Naive B cell (primary cell): ENCODE data around the gene GLO1. TPM values are rescaled to one million over a fixed set of nuclear protein-coding genes. Genes with fewer than 3 reads are reported as not detected.

Experiments
- ATAC-seq, 2 donors: fragments of 150-1000 bp; cut with Tn5 transposase; 2 replicates each; pipeline ENCODE4 v1.10.0; 2021; ENCODE audit warnings: low read depth in 2 of 2, mild to moderate bottlenecking in 2 of 2, moderate library complexity in 2 of 2
- DNase-seq: peaks from one replicate; pipeline ENCODE4 v3.0.0; 2022
- H3K27ac Mint-ChIP-seq, 6 donors: one replicate each; pipeline ENCODE4 v1.8.0; 2020 to 2022; ENCODE audit warnings: mild to moderate bottlenecking in 6 of 6, mixed read lengths in 6 of 6, moderate library complexity in 5 of 6, inconsistent platforms in 2 of 6
- H3K27me3 Mint-ChIP-seq, 3 donors: one replicate each; pipeline ENCODE4 v1.8.0; 2021 to 2022; ENCODE audit warnings: mixed read lengths in 3 of 3, mild to moderate bottlenecking in 1 of 3
- H3K36me3 Mint-ChIP-seq, 2 donors: one replicate each; pipeline ENCODE4 v1.8.0; 2020 to 2022; ENCODE audit warnings: mixed read lengths in 2 of 2, inconsistent platforms in 1 of 2, mild to moderate bottlenecking in 1 of 2
- H3K4me1 Mint-ChIP-seq, 3 donors: one replicate each; pipeline ENCODE4 v1.8.0; 2020 to 2022; ENCODE audit warnings: mixed read lengths in 3 of 3, inconsistent platforms in 1 of 3, mild to moderate bottlenecking in 1 of 3, moderate library complexity in 1 of 3
- H3K4me3 Mint-ChIP-seq, 8 donors: one replicate each; pipeline ENCODE4 v1.8.0; 2020 to 2022; ENCODE audit warnings: mild to moderate bottlenecking in 8 of 8, mixed read lengths in 8 of 8, moderate library complexity in 8 of 8, inconsistent platforms in 2 of 8
- H3K9me3 Mint-ChIP-seq, 7 donors: one replicate each; pipeline ENCODE4 v1.8.0; 2020 to 2022; ENCODE audit warnings: mixed read lengths in 7 of 7, mild to moderate bottlenecking in 5 of 7, inconsistent platforms in 2 of 7, moderate library complexity in 1 of 7
- polyA plus RNA-seq, 6 donors: library from polyadenylated mRNA; unstranded; fragments of 300-500 nt; fragmentation: Illumina TruSeq; gene quantifications; one replicate each; pipeline ENCODE4 v1.2.3, GENCODE V29; 2021; ENCODE audit warnings: low read depth in 6 of 6

The GLO1 gene
- polyA plus RNA-seq, 6 donors from 2014 or later, result 177 to 363 (median 237) TPM

DNA sequence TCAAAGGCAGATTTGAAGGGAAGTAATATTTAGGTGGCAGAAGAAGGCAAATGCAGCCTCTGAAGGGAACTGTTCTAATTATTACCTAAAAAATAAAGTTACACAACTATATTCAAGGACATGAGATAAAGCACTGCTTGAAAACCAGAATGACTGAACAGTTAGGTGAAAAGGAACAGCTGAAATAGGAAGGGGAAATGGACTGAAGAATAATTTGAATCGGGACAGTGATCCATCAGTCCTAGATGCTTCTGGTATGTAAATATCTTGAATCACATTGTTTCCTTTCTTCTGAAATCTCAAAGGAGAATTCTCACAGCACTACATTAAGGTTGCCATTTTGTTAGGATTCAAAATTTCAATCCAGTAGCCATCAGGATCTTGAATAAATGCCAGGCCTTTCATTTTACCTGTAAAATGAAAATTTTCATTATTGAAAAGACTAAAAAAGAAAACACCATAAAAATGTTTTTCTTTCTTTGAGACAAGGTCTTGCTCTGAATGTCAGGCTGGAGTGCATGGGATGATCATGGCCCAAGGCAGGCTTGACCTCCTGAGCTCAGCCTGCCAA lies 25.9 kb downstream of the GLO1 start:
- Mint-ChIP-seq H3K4me3 (peak overlapping the region; percentile 11 to 84 (median 68)), H3K27ac (peak overlapping the region; percentile 63 to 97 (median 89)), H3K27me3 (no peaks in the 10 kb centered on the region), H3K36me3 (peaks cover 30 to 36% of the 10 kb centered on the region in 2 donors), H3K4me1 (peaks cover 53 to 66% (median 66%) of the 10 kb centered on the region in 3 donors), H3K9me3 (peaks cover 0 to 17% (median 6%) of the 10 kb centered on the region in 7 donors)
- DNase-seq (no peak), ATAC-seq (peak; percentile 5 to 25)

GRCh38 chr6:38676236-38676973 lies 26.5 kb downstream of the GLO1 start:
- peak; percentile 35 to 46 for ATAC-seq
- H3K9me3 Mint-ChIP-seq, result peaks cover 0 to 17% (median 6%) of the 10 kb centered on the region in 7 donors
- peak overlapping the region; percentile 63 to 97 (median 89) for H3K27ac Mint-ChIP-seq
- H3K4me3 Mint-ChIP-seq, result peak overlapping the region; percentile 11 to 84 (median 68)
- H3K4me1 Mint-ChIP-seq, result peaks cover 52 to 63% (median 62%) of the 10 kb centered on the region in 3 donors
- peaks cover 24 to 30% of the 10 kb centered on the region in 2 donors for H3K36me3 Mint-ChIP-seq
- H3K27me3 Mint-ChIP-seq, result no peaks in the 10 kb centered on the region
- peak; percentile 30 for DNase-seq

- DNase-seq, result peak; percentile 28
- H3K9me3 Mint-ChIP-seq, result peaks cover 0 to 17% (median 6%) of the 10 kb centered on the region in 7 donors
- H3K36me3 Mint-ChIP-seq, result peaks cover 24 to 26% of the 10 kb centered on the region in 2 donors
- H3K27me3 Mint-ChIP-seq, result no peaks in the 10 kb centered on the region
- peaks cover 48 to 60% (median 55%) of the 10 kb centered on the region in 3 donors for H3K4me1 Mint-ChIP-seq
- peak; percentile 45 to 60 for ATAC-seq
- H3K27ac Mint-ChIP-seq, result peak overlapping the region; percentile 47 to 95 (median 83)
- H3K4me3 Mint-ChIP-seq, result peak overlapping the region in 7 of 8 donors; percentile 26 to 84 (median 71)
Observed at GRCh38 chr6:38673397-38674165, 29.4 kb downstream of the GLO1 start.

- Mint-ChIP-seq H3K27me3 (no peaks in the 10 kb centered on the region), H3K4me3 (peak overlapping the region in 1 of 8 donors; percentile 16), H3K36me3 (peaks cover 15 to 21% of the 10 kb centered on the region in 2 donors), H3K4me1 (peaks cover 38 to 44% (median 44%) of the 10 kb centered on the region in 3 donors), H3K9me3 (peaks cover 0 to 17% (median 6%) of the 10 kb centered on the region in 7 donors), H3K27ac (peak overlapping the region in 3 of 6 donors; percentile 26 to 86 (median 58))
- DNase-seq, result peak; percentile 39
- peak; percentile 74 to 77 for ATAC-seq
Observed at GRCh38 chr6:38671885-38672467, 31.0 kb downstream of the GLO1 start.

DNA sequence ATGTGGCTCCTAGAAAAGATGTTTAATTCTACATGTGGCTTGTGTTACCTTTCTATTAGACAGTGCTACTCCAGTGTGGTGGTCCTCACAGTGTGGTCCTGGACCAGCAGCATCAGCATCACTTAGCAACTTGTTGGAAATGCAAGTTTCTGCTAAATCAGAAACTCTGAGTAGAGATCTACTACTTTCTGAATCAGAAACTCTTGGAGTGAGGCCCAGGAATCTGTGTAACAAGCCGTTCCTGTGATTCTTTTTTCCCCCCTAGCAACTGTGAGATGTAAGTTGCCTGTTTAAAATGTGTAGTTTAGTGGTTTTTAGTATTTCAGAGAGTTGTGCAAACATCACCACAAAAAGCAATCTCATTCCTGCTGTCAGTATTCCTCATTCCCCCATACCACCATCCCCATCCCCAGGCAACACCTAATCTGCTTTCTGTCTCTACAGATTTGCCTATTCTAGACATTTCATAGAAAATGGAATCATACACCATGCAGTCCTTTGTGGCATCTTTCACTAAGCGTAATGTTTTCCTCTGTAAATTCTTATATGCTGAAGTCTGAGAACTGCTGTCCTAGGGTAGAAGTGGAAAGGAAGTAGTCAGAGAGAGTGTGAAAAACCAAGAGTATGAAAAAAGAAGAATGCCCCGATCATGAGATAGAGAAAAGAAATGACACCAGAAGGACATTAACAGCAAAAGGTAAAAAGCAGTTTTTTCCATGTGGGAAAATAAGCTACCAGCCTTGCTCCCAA lies 44.4 kb downstream of the GLO1 start:
- H3K27me3 Mint-ChIP-seq, result no peaks in the 10 kb centered on the region
- H3K9me3 Mint-ChIP-seq, result no peaks in the 10 kb centered on the region
- H3K36me3 Mint-ChIP-seq, result peaks cover 9 to 14% of the 10 kb centered on the region in 2 donors
- peak overlapping the region in 1 of 6 donors; percentile 22 for H3K27ac Mint-ChIP-seq
- no peak for ATAC-seq
- no peak overlapping the region for H3K4me3 Mint-ChIP-seq
- H3K4me1 Mint-ChIP-seq, result peaks cover 0 to 4% (median 0%) of the 10 kb centered on the region in 3 donors
- DNase-seq, result no peak

- ATAC-seq (no peak), DNase-seq (no peak)
- Mint-ChIP-seq H3K27ac (peak overlapping the region in 1 of 6 donors; percentile 20), H3K9me3 (no peaks in the 10 kb centered on the region), H3K4me3 (no peak overlapping the region), H3K36me3 (peaks cover 9 to 14% of the 10 kb centered on the region in 2 donors), H3K4me1 (peaks cover 0 to 6% (median 0%) of the 10 kb centered on the region in 3 donors), H3K27me3 (no peaks in the 10 kb centered on the region)
Observed at GRCh38 chr6:38656896-38657295, 46.0 kb downstream of the GLO1 start.

DNA sequence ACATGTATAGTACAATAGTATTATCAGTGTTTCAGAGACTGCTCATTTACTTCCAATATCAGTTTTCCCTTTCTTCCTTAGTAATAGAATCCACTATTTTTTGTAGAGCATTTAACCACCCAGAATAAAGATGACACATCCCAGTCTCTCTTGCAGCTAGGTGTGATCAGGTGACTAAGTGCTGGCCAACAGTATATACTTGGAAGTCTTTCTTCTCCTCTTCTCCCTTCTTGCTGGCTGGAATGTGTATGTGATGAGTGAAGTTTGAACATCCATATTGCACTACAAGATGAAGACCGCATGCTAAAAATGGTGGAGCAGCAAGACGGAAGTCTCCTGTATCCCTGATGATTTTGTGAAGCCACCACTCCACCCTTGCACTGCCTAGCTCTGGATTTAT lies 48.7 kb downstream of the GLO1 start:
- no peak for ATAC-seq
- Mint-ChIP-seq H3K36me3 (peaks cover 17 to 18% of the 10 kb centered on the region in 2 donors), H3K27me3 (no peaks in the 10 kb centered on the region), H3K27ac (peak overlapping the region in 1 of 6 donors; percentile 42), H3K9me3 (no peaks in the 10 kb centered on the region), H3K4me3 (no peak overlapping the region), H3K4me1 (peaks cover 2 to 6% (median 4%) of the 10 kb centered on the region in 3 donors)
- DNase-seq, result no peak

- DNase-seq, result no peak
- Mint-ChIP-seq H3K4me3 (no peak overlapping the region), H3K9me3 (no peaks in the 10 kb centered on the region), H3K36me3 (peaks cover 8 to 11% of the 10 kb centered on the region in 2 donors), H3K27me3 (no peaks in the 10 kb centered on the region), H3K27ac (peak overlapping the region in 1 of 6 donors; percentile 50), H3K4me1 (peaks cover 2 to 14% (median 4%) of the 10 kb centered on the region in 3 donors)
- no peak for ATAC-seq
Observed at GRCh38 chr6:38651121-38651784, 51.7 kb downstream of the GLO1 start.

- DNase-seq (no peak), ATAC-seq (no peak)
- Mint-ChIP-seq H3K27me3 (no peaks in the 10 kb centered on the region), H3K4me3 (no peak overlapping the region), H3K36me3 (peaks cover 8 to 11% of the 10 kb centered on the region in 2 donors), H3K4me1 (peaks cover 2 to 14% (median 4%) of the 10 kb centered on the region in 3 donors), H3K9me3 (no peaks in the 10 kb centered on the region), H3K27ac (peak overlapping the region in 1 of 6 donors; percentile 39)
Observed at GRCh38 chr6:38650207-38650752, 52.7 kb downstream of the GLO1 start.

DNA sequence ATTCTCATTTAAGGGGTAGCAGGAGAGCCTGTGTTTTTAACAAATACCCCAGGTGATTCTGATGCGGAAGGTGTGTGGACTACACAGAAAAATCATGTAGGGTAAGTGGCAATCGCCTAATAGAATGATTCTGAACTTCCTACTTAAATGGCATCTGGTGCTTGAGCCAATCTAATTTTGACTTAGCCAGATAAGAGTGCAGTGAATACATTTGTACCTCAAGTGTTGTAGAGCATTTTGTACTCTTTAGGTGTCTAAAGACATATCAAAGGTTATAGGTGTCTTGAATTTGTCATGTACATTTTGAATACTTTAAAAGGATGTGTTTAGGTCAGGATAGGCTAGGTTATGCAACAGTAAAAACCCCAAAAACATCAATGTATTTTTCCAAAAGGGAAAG lies 53.2 kb downstream of the GLO1 start:
- no peak for DNase-seq
- no peak overlapping the region for H3K27ac Mint-ChIP-seq
- ATAC-seq, result no peak
- H3K9me3 Mint-ChIP-seq, result no peaks in the 10 kb centered on the region
- no peak overlapping the region for H3K4me3 Mint-ChIP-seq
- peaks cover 8 to 11% of the 10 kb centered on the region in 2 donors for H3K36me3 Mint-ChIP-seq
- peaks cover 2 to 14% (median 4%) of the 10 kb centered on the region in 3 donors for H3K4me1 Mint-ChIP-seq
- no peaks in the 10 kb centered on the region for H3K27me3 Mint-ChIP-seq

DNA sequence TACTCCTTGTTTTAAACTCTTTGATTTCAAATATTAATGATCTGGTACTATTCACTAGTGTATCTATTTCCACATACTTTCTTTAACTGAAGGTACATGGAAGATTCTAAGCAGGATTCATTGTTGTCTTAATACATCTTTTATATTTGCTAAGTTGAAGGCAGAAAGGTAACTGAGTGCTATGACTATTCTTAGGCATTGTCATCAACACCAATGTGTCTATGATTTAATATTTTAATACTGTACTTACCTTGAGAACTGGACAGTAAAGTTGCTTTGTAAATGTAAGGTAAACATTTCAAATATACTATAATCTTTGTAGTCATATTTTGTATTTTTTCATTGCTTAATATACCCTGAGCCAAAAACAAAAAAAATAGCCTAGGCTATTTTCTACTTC lies 54.3 kb downstream of the GLO1 start:
- peaks cover 4 to 8% of the 10 kb centered on the region in 2 donors for H3K36me3 Mint-ChIP-seq
- peaks cover 2 to 10% (median 4%) of the 10 kb centered on the region in 3 donors for H3K4me1 Mint-ChIP-seq
- H3K27ac Mint-ChIP-seq, result no peak overlapping the region
- H3K9me3 Mint-ChIP-seq, result no peaks in the 10 kb centered on the region
- DNase-seq (no peak), ATAC-seq (no peak)
- H3K4me3 Mint-ChIP-seq, result no peak overlapping the region
- no peaks in the 10 kb centered on the region for H3K27me3 Mint-ChIP-seq
